ENCODE results near the gene REEP2.

REEP2 gene

GRCh38 chr5:138495351-138495750, 56.5 kb downstream of the REEP2 start:
- no peak for TF ChIP-seq MYC (IDR thresholded peaks at IDR 0.05; ENCODE audit: low read depth, low read length)
- TF ChIP-seq MAX (IDR thresholded peaks at IDR 0.05; ENCODE audit: low read depth, low read length): no peak
- no peak for TF ChIP-seq CTCF (IDR thresholded peaks at IDR 0.05; ENCODE audit: low read depth, low read length)
- no peak for TF ChIP-seq POLR2A (IDR thresholded peaks at IDR 0.05; ENCODE audit: extremely low read depth, insufficient read length)
- no peak overlapping the region for H3K4me3 ChIP-seq (ENCODE audit: low read depth, low read length)
- DNase-seq (ENCODE audit: low read depth): no peak

All from NB4 (cell line).